ENCODE measurements around the gene ARHGEF19. TPM values are rescaled to one million over a fixed set of nuclear protein-coding genes. Genes with fewer than 3 reads are reported as not detected.
A peak's percentile ranks its signal among the peaks of the same experiment; 100 is the strongest.

ARHGEF19 gene
- total and polyA plus RNA-seq, 9 of the 15 experiments (the other 6 are each of a cell fraction or from before 2014, with no cell fraction given), result 0.73 to 21.0 (median 5.2) TPM

DNA sequence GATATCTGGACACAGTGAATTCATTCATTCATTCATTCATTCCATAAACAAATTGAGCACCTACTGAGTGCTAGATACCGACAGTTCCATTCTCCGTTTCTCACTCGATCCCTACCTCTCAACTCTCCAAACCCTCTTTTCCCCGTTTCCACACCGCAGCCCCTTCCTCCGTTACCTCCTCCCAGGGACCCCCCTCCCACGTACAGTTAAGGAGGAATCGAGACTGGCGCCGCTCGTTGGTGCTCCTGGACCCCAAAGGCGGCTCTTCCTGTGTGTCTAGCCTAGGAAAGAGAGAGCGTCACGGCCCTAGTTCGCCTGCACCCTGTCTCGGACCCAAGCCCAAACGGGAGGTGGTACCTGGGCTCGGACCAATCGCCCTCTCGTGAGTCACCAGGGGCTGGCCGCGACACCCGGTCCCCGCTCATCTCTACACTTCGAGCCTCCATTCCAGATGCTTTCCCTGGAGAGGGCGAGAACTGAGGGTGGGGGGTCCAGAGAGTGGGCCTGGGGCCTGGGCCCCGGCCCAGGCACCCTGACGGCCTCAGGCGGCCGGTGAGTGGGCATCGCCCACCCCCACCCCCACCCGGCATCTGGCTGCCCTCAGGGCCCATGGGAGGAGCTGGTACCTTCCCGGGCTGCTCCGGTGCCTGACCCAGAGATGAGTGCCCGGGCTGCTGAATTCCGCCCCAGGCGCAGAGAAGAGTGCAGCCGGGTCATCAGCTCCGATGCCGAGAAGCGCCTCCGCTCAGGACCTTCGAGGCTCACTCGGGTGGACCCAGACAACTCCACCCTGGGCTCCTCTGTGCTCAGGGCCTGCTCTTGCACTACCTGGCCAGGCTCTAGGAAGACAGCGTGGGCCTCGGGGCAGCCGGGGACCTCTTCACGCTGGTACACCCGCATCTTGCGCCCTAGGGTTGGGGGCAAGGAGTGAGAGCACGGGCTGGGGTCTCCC is 4.9 kb downstream of the ARHGEF19 start (continued):
- TF ChIP-seq, protein P1, sequence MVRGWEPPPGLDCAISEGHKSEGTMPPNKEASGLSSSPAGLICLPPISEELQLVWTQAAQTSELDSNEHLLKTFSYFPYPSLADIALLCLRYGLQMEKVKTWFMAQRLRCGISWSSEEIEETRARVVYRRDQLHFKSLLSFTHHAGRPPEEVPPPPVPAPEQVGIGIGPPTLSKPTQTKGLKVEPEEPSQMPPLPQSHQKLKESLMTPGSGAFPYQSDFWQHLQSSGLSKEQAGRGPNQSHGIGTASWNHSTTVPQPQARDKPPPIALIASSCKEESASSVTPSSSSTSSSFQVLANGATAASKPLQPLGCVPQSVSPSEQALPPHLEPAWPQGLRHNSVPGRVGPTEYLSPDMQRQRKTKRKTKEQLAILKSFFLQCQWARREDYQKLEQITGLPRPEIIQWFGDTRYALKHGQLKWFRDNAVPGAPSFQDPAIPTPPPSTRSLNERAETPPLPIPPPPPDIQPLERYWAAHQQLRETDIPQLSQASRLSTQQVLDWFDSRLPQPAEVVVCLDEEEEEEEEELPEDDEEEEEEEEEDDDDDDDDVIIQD (CRISPR knock-in tag; IDR thresholded peaks at IDR 0.05), result no peak
- no peak for TF ChIP-seq CCNT2 (IDR thresholded peaks at IDR 0.05; ENCODE audit: borderline replicate concordance, extremely low read depth, insufficient read length, low read depth, low read length)
- TF ChIP-seq, protein P2, sequence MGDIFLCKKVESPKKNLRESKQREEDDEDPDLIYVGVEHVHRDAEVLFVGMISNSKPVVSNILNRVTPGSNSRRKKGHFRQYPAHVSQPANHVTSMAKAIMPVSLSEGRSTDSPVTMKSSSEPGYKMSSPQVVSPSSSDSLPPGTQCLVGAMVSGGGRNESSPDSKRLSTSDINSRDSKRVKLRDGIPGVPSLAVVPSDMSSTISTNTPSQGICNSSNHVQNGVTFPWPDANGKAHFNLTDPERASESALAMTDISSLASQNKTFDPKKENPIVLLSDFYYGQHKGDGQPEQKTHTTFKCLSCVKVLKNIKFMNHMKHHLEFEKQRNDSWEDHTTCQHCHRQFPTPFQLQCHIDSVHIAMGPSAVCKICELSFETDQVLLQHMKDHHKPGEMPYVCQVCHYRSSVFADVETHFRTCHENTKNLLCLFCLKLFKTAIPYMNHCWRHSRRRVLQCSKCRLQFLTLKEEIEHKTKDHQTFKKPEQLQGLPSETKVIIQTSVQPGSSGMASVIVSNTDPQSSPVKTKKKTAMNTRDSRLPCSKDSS (IDR thresholded peaks at IDR 0.05; ENCODE audit: low read depth, partially characterized antibody), result no peak
- TF ChIP-seq SMARCA4 (IDR thresholded peaks at IDR 0.05), result no peak; the same call in 1 of the 2 replicates
- no peak for TF ChIP-seq NFXL1 (CRISPR knock-in tag; IDR thresholded peaks at IDR 0.05)
- TF ChIP-seq, protein P3, sequence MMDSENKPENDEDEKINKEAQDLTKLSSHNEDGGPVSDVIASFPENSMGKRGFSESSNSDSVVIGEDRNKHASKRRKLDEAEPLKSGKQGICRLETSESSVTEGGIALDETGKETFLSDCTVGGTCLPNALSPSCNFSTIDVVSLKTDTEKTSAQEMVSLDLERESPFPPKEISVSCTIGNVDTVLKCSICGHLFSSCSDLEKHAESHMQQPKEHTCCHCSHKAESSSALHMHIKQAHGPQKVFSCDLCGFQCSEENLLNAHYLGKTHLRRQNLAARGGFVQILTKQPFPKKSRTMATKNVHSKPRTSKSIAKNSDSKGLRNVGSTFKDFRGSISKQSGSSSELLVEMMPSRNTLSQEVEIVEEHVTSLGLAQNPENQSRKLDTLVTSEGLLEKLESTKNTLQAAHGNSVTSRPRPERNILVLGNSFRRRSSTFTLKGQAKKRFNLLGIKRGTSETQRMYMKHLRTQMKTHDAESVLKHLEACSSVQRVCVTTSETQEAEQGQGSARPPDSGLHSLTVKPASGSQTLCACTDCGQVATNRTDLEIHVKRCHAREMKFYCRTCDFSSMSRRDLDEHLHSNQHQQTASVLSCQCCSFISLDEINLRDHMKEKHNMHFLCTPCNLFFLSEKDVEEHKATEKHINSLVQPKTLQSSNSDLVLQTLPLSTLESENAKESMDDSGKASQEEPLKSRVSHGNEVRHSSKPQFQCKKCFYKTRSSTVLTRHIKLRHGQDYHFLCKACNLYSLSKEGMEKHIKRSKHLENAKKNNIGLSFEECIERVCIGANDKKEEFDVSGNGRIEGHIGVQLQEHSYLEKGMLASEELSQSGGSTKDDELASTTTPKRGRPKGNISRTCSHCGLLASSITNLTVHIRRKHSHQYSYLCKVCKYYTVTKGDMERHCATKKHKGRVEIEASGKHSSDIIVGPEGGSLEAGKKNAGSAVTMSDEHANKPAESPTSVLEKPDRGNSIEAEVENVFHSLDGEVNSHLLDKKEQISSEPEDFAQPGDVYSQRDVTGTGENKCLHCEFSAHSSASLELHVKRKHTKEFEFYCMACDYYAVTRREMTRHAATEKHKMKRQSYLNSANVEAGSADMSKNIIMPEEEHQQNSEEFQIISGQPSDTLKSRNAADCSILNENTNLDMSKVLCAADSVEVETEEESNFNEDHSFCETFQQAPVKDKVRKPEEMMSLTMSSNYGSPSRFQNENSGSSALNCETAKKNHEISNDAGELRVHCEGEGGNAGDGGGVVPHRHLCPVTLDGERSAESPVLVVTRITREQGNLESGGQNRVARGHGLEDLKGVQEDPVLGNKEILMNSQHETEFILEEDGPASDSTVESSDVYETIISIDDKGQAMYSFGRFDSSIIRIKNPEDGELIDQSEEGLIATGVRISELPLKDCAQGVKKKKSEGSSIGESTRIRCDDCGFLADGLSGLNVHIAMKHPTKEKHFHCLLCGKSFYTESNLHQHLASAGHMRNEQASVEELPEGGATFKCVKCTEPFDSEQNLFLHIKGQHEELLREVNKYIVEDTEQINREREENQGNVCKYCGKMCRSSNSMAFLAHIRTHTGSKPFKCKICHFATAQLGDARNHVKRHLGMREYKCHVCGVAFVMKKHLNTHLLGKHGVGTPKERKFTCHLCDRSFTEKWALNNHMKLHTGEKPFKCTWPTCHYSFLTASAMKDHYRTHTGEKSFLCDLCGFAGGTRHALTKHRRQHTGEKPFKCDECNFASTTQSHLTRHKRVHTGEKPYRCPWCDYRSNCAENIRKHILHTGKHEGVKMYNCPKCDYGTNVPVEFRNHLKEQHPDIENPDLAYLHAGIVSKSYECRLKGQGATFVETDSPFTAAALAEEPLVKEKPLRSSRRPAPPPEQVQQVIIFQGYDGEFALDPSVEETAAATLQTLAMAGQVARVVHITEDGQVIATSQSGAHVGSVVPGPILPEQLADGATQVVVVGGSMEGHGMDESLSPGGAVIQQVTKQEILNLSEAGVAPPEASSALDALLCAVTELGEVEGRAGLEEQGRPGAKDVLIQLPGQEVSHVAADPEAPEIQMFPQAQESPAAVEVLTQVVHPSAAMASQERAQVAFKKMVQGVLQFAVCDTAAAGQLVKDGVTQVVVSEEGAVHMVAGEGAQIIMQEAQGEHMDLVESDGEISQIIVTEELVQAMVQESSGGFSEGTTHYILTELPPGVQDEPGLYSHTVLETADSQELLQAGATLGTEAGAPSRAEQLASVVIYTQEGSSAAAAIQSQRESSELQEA (IDR thresholded peaks at IDR 0.05; ENCODE audit: low read depth), result no peak
- no peak for TF ChIP-seq HOXB6 (CRISPR knock-in tag; IDR thresholded peaks at IDR 0.05; ENCODE audit: borderline replicate concordance)
- no peak for TF ChIP-seq HEY1 (CRISPR knock-in tag; IDR thresholded peaks at IDR 0.05; ENCODE audit: borderline replicate concordance)
- TF ChIP-seq STAT5A (IDR thresholded peaks at IDR 0.05; ENCODE audit: borderline replicate concordance, low read length), result no peak
- no peak for TF ChIP-seq HNRNPL (IDR thresholded peaks at IDR 0.05; ENCODE audit: low read depth, low read length)
- TF ChIP-seq, protein P4, sequence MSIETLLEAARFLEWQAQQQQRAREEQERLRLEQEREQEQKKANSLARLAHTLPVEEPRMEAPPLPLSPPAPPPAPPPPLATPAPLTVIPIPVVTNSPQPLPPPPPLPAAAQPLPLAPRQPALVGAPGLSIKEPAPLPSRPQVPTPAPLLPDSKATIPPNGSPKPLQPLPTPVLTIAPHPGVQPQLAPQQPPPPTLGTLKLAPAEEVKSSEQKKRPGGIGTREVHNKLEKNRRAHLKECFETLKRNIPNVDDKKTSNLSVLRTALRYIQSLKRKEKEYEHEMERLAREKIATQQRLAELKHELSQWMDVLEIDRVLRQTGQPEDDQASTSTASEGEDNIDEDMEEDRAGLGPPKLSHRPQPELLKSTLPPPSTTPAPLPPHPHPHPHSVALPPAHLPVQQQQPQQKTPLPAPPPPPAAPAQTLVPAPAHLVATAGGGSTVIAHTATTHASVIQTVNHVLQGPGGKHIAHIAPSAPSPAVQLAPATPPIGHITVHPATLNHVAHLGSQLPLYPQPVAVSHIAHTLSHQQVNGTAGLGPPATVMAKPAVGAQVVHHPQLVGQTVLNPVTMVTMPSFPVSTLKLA (conservative IDR thresholded peaks at IDR 0.05), result no peak
- peak; percentile 90 for TF ChIP-seq CHD1 (IDR thresholded peaks at IDR 0.05; ENCODE audit: low read length)
- no peak for TF ChIP-seq ZNF79 (CRISPR knock-in tag; IDR thresholded peaks at IDR 0.05; ENCODE audit: low read depth)

Measured in K562 (cell line).